Stimulated activated CD4-positive, alpha-beta T cell treated with anti-CD3 and anti-CD28 coated beads, Interleukin-1b, Interleukin-23, amount 100 ng/mL, for 24 hours (primary cell): ENCODE measurements around the gene APH1B.
"Not testable (repeated sequence)": the region's sequence is repeated elsewhere in the genome, so short reads cannot be mapped to it uniquely, and the experiment has no call there.

Experiments used
- DNase-seq, 4 experiments: peaks; one replicate each; pipeline ENCODE4 v3.0.0-alpha.2; 2020; ENCODE audit warnings: low read depth in 4 of 4, low spot score in 1 of 4

The APH1B gene

GRCh38 chr15:63277038-63277892 is at the start of gene APH1B:
Gene APH1B (plus strand): TSS chr15:63277605. CDS start chr15:63277624, 19 bp downstream.
- DNase-seq, result peak; percentile 38 to 71 (median 56)

- no peak for DNase-seq
Observed at GRCh38 chr15:63227689-63228088, 49.7 kb upstream of the APH1B start.

GRCh38 chr15:63231206-63231605 is 46.2 kb upstream of the APH1B start:
- no peak for DNase-seq

- DNase-seq, result no peak
Observed at GRCh38 chr15:63231706-63232105, 45.7 kb upstream of the APH1B start.

- no peak for DNase-seq
Observed at GRCh38 chr15:63232405-63232804, 45.0 kb upstream of the APH1B start.

GRCh38 chr15:63232943-63233342 is 44.5 kb upstream of the APH1B start:
- DNase-seq, result no peak

- DNase-seq, result no peak
Observed at GRCh38 chr15:63233667-63234423, 43.6 kb upstream of the APH1B start.

- no peak for DNase-seq
Observed at GRCh38 chr15:63234451-63234870, 42.9 kb upstream of the APH1B start.

GRCh38 chr15:63236272-63236671 is 41.1 kb upstream of the APH1B start:
- DNase-seq, result no peak

- DNase-seq, result not testable (repeated sequence)
Observed at GRCh38 chr15:63237086-63237485, 40.3 kb upstream of the APH1B start.

- no peak for DNase-seq
Observed at GRCh38 chr15:63238171-63238570, 39.2 kb upstream of the APH1B start.

GRCh38 chr15:63238796-63239195 is 38.6 kb upstream of the APH1B start:
- no peak for DNase-seq

GRCh38 chr15:63240109-63240508 is 37.3 kb upstream of the APH1B start:
- no peak for DNase-seq

- DNase-seq, result no peak
Observed at GRCh38 chr15:63241316-63241715, 36.1 kb upstream of the APH1B start.

GRCh38 chr15:63243101-63243500 is 34.3 kb upstream of the APH1B start:
- no peak for DNase-seq

- DNase-seq, result no peak
Observed at GRCh38 chr15:63243776-63244175, 33.6 kb upstream of the APH1B start.

- DNase-seq, result no peak
Observed at GRCh38 chr15:63244399-63244798, 33.0 kb upstream of the APH1B start.

- no peak for DNase-seq
Observed at GRCh38 chr15:63244976-63245645, 32.3 kb upstream of the APH1B start.

GRCh38 chr15:63246691-63247469 is 30.5 kb upstream of the APH1B start:
- no peak for DNase-seq

GRCh38 chr15:63250312-63250965 is 27.0 kb upstream of the APH1B start:
- DNase-seq, result no peak
